PFSK-1 (cell line): ENCODE measurements around the gene TLR9.

Experiments used
- FOXP2 ChIP-seq: optimal IDR thresholded peaks from 2 replicates; pipeline ENCODE3; 2011; ENCODE audit warnings: borderline replicate concordance, control low read depth, inconsistent platforms; ENCODE audit not compliant: insufficient read depth; ENCODE audit errors: extremely low read length, extremely low read depth
- POLR2AphosphoS5 ChIP-seq: IDR thresholded peaks from 2 replicates; pipeline ENCODE4 v1.6.1; 2012; ENCODE audit warnings: low read depth, mild to moderate bottlenecking, control low read depth, low read length, moderate library complexity
- SIN3A ChIP-seq: IDR thresholded peaks from 2 replicates; pipeline ENCODE4 v1.6.1; 2012; ENCODE audit warnings: mild to moderate bottlenecking, low read length, moderate library complexity, borderline replicate concordance; ENCODE audit not compliant: insufficient read depth
- TAF1 ChIP-seq: IDR thresholded peaks from 2 replicates; pipeline ENCODE4 v1.6.1; 2012; ENCODE audit warnings: low read length, control low read depth, borderline replicate concordance; ENCODE audit not compliant: insufficient read depth
- TF ChIP-seq, protein P1 (sequence below), 2 experiments: IDR thresholded peaks; 2 replicates each; pipeline versions ENCODE4 v1.6.1 to v1.8.0; 2011 to 2012; ENCODE audit warnings: low read depth in 2 of 2, low read length in 2 of 2, control low read depth in 1 of 2, inconsistent platforms in 1 of 2, mild to moderate bottlenecking in 1 of 2, moderate library complexity in 1 of 2; ENCODE audit not compliant: insufficient read depth in 1 of 2

TLR9 gene

GRCh38 chr3:52208556-52208955 lies 16.9 kb downstream of the TLR9 start:
- TF ChIP-seq TAF1 (no peak), FOXP2 (no peak), SIN3A (no peak), POLR2AphosphoS5 (no peak)
- TF ChIP-seq, protein P1, sequence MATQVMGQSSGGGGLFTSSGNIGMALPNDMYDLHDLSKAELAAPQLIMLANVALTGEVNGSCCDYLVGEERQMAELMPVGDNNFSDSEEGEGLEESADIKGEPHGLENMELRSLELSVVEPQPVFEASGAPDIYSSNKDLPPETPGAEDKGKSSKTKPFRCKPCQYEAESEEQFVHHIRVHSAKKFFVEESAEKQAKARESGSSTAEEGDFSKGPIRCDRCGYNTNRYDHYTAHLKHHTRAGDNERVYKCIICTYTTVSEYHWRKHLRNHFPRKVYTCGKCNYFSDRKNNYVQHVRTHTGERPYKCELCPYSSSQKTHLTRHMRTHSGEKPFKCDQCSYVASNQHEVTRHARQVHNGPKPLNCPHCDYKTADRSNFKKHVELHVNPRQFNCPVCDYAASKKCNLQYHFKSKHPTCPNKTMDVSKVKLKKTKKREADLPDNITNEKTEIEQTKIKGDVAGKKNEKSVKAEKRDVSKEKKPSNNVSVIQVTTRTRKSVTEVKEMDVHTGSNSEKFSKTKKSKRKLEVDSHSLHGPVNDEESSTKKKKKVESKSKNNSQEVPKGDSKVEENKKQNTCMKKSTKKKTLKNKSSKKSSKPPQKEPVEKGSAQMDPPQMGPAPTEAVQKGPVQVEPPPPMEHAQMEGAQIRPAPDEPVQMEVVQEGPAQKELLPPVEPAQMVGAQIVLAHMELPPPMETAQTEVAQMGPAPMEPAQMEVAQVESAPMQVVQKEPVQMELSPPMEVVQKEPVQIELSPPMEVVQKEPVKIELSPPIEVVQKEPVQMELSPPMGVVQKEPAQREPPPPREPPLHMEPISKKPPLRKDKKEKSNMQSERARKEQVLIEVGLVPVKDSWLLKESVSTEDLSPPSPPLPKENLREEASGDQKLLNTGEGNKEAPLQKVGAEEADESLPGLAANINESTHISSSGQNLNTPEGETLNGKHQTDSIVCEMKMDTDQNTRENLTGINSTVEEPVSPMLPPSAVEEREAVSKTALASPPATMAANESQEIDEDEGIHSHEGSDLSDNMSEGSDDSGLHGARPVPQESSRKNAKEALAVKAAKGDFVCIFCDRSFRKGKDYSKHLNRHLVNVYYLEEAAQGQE (IDR thresholded peaks at IDR 0.05; ENCODE audit: insufficient read depth in 1 of 2, low read depth in 2 of 2, low read length in 2 of 2), result no peak

GRCh38 chr3:52205727-52206372 lies 19.6 kb downstream of the TLR9 start:
- TF ChIP-seq SIN3A, result no peak
- TF ChIP-seq, protein P1 (IDR thresholded peaks at IDR 0.05; ENCODE audit: insufficient read depth in 1 of 2, low read depth in 2 of 2, low read length in 2 of 2), result no peak
- no peak for TF ChIP-seq FOXP2
- TF ChIP-seq TAF1, result no peak
- no peak for TF ChIP-seq POLR2AphosphoS5

DNA sequence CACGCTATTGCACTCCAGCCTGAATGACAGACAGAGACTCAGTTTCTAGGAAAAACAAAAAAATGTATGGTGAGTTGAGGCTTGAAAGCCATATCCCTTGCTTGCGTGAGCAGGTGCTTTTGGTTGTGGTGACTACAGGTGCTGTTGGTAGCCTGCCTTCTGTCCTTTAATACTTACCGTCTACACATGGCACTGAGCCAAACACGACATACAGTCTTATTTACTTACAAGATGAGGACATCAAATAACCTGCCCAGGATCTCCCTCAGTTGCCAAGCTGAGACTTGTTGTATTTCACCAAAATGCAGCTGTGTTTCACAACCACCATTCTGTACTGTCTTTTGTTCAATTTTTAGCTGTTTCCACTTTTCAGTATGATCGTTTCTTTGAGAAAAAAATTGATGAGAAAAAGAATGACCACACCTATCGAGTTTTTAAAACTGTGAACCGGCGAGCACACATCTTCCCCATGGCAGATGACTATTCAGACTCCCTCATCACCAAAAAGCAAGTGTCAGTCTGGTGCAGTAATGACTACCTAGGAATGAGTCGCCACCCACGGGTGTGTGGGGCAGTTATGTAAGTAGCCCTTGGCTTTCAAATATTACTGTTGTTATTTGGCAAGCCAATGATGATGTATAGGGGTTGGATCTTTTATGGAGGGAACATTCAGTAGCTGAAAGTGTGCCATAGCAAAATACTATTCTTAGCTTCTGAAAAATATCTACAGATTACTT lies 20.9 kb downstream of the TLR9 start:
- TF ChIP-seq FOXP2 (no peak), SIN3A (no peak), POLR2AphosphoS5 (no peak), TAF1 (no peak)
- TF ChIP-seq, protein P1 (IDR thresholded peaks at IDR 0.05; ENCODE audit: insufficient read depth in 1 of 2, low read depth in 2 of 2, low read length in 2 of 2), result no peak

DNA sequence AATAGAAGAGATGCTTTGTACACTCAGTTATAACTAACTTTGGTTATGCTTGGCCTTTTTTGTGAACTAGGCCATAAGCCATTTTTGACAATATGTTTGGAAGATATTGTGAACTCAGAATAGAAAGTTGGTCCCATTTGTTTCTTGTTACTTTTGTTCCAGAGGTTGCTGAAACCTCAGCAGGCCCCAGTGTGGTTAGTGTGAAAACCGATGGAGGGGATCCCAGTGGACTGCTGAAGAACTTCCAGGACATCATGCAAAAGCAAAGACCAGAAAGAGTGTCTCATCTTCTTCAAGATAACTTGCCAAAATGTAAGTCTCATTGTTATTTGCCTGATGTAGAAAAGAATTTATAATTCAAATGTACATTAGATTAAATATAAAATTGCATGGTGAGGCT lies 21.7 kb downstream of the TLR9 start:
- TF ChIP-seq POLR2AphosphoS5, result no peak
- no peak for TF ChIP-seq SIN3A
- TF ChIP-seq, protein P1 (IDR thresholded peaks at IDR 0.05; ENCODE audit: insufficient read depth in 1 of 2, low read depth in 2 of 2, low read length in 2 of 2), result no peak
- TF ChIP-seq FOXP2, result no peak
- no peak for TF ChIP-seq TAF1
